Stimulated activated CD4-positive, alpha-beta T cell treated with anti-CD3 and anti-CD28 coated beads, TNF-alpha, amount 100 ng/mL, for 48 hours (primary cell): ENCODE data around the gene TRAF7.
A peak's percentile ranks its signal among the peaks of the same experiment; 100 is the strongest.
"Not testable (repeated sequence)": the region's sequence is repeated elsewhere in the genome, so short reads cannot be mapped to it uniquely, and the experiment has no call there.

Experiments used
- DNase-seq, 3 donors: peaks; one replicate each; pipeline ENCODE4 v3.0.0-alpha.2; 2020; ENCODE audit warnings: low read depth in 3 of 3

The TRAF7 gene

GRCh38 chr16:2155091-2155950, at the start of gene TRAF7:
Gene TRAF7, plus strand, starts transcription at chr16:2155782. Its CDS starts 8,139 bp downstream, at chr16:2163921.
- peak; percentile 93 to 98 (median 95) for DNase-seq

DNA sequence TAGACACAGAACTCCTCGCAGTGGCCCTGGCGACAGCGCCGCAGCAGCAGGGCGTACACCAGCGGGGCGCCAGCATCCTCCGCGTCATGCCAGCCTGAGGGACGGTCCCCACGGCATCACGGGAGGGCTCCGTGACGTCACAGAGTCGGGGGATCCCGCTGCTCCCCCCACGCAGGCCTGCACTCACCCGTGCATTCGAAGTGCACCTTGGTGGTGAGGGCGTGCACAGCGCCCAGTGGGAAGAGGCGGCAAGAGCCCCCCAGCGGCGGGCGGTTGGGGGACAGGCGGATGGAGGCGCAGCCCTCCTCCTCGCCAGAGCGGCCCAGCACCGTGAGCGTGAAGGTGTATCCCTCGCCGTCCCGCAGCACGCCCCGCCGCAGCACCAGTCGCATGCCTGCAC, 49.4 kb upstream of the TRAF7 start:
- DNase-seq, result not testable (repeated sequence)

- DNase-seq, result not testable (repeated sequence)
These were observed 48.3 kb upstream of the TRAF7 start for GRCh38 chr16:2107121-2107790.

- DNase-seq, result not testable (repeated sequence)
These were observed 47.8 kb upstream of the TRAF7 start for GRCh38 chr16:2107791-2108125.

DNA sequence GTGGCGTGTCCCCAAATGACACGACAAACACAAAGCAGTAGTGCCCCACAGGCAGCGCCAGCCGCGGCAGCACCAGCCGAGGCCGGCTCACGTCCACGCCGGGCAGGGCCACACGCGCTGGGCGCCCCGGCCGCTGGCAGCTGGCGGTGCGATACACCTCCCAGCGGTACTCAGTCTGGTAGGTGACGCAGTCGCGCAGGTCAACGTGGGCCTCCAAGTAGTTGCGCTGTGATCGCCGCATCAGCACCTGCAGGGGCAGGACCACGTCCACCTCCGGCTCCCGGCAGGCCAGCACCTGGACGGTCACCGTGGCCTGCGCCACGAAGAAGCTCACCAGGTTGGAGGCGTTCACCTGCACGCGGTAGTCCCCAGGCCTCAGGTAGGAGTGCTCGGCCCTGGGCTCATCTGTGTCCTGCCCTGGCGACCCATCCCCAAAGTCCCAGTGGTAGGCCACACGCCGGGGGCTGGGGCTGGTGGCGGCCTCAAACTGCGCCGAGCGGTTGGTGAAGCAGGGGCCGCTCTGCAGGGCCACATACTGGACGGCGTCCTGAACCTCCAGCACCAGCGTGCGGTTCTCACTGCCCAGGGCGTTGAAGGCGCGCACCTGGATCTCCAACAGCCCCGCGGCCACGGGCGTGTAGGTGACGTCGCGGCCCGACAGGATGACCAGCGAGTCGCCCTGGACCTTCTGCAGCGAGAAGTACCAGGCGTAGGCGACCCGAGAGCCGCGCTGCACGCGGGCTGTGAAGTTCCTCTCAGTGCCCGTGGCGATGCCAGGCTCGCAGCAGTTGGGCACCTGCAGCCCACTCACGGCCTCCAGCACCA, 46.9 kb upstream of the TRAF7 start:
- not testable (repeated sequence) for DNase-seq

GRCh38 chr16:2109271-2109580, 46.4 kb upstream of the TRAF7 start:
- DNase-seq, result not testable (repeated sequence)

- DNase-seq, result not testable (repeated sequence)
These were observed 45.7 kb upstream of the TRAF7 start for GRCh38 chr16:2109872-2110271.

DNA sequence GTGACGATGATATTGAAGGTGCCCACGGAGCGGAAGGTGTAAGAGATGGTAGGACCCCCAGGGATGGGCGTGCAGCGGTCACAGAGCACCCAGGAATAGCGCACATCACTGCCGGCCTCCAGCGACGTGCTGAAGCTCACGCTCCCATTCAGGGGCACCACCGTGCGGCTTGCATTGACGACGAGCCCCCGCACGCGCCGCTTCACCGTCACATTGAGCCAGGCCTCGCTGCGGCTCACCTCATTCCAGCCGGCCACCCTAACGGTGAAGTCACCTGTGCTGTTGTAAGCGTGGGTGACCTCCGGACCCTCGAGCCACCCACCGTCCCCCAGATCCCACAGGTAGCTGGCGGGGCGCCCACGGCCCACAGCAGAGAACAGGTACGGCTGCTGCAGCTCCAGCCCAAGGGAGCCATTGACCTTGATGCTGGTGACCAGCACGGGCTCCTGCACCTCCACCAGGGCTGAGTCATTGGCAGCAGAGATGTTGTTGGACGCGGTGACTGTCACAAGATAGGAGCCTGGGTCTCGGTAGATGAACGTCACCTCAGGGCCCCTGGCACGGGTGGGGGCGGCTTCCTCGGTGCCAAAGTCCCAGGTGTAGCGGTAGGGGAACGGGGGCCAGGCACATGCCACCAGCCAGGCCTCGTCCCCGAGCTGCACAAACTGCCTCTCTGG, 45.1 kb upstream of the TRAF7 start:
- not testable (repeated sequence) for DNase-seq

GRCh38 chr16:2111009-2111353, 44.6 kb upstream of the TRAF7 start:
- DNase-seq, result not testable (repeated sequence)

DNA sequence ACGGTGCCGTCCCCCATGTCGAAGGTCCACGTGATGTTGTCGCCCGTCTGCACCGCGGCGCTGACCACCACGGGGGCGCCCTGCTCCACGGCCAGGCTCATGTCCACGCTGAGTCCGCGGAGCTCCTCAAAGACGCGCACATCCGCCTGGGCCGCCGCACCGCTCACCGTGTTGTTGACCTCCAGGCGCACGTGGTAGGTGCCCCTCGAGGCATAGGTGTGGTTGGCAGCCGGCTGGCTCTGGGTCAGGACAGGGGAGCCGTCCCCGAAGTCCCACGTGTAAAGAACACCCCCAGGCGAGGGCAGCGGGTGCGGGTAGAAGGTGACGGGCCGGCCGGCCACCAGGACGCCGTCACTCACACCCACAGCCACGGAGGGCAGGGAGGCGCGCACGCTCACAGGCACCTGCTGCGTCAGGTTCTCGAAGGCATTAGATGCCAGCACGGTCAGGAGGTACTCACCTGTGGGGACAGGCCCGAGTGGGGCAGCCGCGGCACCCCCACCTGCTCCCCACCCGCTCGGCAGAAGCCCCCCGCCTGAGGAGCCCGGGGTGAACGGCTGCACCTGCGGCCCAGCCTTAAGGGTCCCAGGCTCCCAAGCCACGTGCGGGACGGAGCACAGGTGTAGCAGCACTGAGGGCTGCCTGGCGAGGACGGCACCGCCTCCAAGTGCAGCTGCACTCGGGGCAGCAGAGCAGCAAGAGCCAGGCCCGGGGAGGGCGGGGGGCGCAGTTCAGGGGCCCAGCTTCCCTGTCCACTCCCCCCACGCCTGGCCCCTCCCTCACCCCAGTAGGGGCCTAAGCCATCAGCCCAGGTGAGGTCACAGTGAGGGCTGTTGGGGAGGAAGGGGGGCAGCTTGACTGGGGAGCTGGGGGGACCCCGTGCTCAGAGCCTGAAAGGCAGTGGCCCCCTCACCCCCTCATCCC, 43.9 kb upstream of the TRAF7 start:
- DNase-seq, result not testable (repeated sequence)

- DNase-seq, result not testable (repeated sequence)
These were observed 43.0 kb upstream of the TRAF7 start for GRCh38 chr16:2112539-2113106.

- not testable (repeated sequence) for DNase-seq
These were observed 41.4 kb upstream of the TRAF7 start for GRCh38 chr16:2114225-2114624.

DNA sequence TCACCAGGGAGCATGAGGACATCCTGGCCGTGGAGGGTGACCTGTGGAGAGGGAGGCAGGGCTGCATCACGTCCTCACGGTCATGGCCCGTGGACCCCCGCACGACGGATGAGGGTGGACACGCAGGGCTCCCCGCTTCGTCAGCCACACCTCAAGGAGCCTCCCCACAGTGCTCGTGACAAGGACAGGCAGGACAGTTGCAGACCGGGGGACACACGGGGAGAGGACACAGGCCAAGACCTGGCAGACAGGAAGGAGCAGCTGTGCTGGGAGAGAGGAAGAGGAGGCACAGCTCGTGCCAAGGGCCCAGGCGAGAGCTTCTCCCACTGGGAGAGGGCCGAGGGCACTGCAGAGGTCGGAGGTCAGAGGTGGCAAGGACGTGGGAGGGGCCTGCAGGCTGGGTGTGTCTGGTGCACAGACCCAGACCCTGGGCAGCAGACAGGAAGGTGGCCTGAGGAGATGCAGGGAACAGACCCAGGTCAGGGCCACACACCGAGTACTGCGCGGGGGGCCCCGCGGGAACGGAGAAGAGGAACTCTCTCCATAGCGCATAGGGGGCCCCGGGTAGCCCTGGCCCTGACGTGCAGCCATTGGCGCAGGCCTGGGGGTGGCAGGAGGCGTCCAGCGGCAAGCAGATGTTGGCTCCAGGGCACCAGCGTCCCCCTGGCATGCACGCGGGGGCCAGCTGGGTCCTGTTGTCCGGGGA, 40.5 kb upstream of the TRAF7 start:
- DNase-seq, result not testable (repeated sequence)

DNA sequence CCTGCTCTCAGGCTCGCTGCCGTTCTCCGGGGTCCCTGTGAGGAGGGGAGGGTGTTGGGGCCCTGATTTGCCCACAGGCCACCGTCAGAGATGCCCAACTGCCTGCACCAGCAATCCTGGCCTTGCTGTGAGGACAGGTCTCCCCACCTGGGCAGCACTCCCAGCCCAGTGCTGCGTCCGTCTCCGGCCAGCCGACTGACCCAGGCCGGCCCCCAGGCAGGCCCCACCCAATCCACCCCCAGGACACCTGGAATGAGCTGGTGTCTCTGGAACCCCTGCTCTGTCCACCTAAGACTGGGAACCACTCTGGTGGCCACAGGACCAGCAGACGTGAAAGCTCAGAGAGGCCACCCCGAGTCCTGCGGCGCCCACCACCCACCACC, 40.0 kb upstream of the TRAF7 start:
- no peak for DNase-seq

DNA sequence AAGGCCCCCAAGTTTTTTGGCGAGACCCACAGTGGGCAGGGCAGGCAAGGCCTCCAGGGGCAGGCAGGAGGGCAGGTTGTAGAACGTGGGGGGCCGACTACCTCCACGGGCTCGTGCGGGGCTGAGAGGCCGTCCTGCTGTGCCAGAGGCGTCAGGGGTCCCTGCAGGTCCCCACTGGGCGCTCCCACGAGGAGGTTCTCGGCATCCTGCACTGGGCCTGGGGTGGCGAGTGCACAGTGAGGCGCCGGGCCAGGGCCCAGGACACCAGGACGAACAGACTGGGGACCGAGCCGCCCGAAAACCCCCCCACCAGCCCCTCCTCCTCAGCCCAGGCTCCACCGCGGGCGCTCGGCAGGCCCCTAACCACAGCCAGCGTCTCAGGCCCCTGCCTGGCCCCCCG, 39.2 kb upstream of the TRAF7 start:
- DNase-seq, result not testable (repeated sequence)

GRCh38 chr16:2117341-2117740, 38.2 kb upstream of the TRAF7 start:
- DNase-seq, result not testable (repeated sequence)

GRCh38 chr16:2117960-2118722, 37.4 kb upstream of the TRAF7 start:
- DNase-seq, result not testable (repeated sequence)

- not testable (repeated sequence) for DNase-seq
These were observed 34.3 kb upstream of the TRAF7 start for GRCh38 chr16:2121325-2121724.

- DNase-seq, result no peak
These were observed 33.7 kb upstream of the TRAF7 start for GRCh38 chr16:2121853-2122252.
